Esophagus muscularis mucosa (tissue), 4 donors: ENCODE data around the gene ATRN. TPM values are rescaled to one million over a fixed set of nuclear protein-coding genes. Genes with fewer than 3 reads are reported as not detected.

Experiments used
- DNase-seq: peaks from one replicate; pipeline ENCODE4 v3.0.0-alpha.2; 2017; ENCODE audit errors: extremely low spot score
- H3K27ac ChIP-seq, 4 donors: fragments of 200-600 bp; sonication (generic); replicated peaks in 1 of 4; 1 replicate in 3 of 4; 2 replicates in 1 of 4; pipeline ENCODE4 v1.5.1; 2016 to 2019; ENCODE audit warnings: mild to moderate bottlenecking in 1 of 4
- H3K27me3 ChIP-seq, 4 donors: fragments of 200-600 bp; sonication (generic); one replicate each; pipeline versions ENCODE4 v1.5.1 to v1.6.0; 2016 to 2019
- H3K36me3 ChIP-seq, 4 donors: fragments of 200-600 bp; sonication (generic); one replicate each; pipeline ENCODE4 v1.5.1; 2016 to 2019
- H3K4me1 ChIP-seq, 4 donors: fragments of 200-600 bp; sonication (generic); one replicate each; pipeline ENCODE4 v1.5.1; 2016 to 2019
- H3K4me3 ChIP-seq, 4 donors: fragments of 200-600 bp; sonication (generic); 1 replicate in 2 of 4; 2 replicates in 2 of 4; pipeline ENCODE4 v1.5.1; 2016 to 2019; ENCODE audit warnings: mild to moderate bottlenecking in 4 of 4, moderate library complexity in 1 of 4
- H3K9me3 ChIP-seq, 4 donors: fragments of 200-600 bp; sonication (generic); 1 replicate in 3 of 4; 2 replicates in 1 of 4; pipeline ENCODE4 v1.5.1; 2016 to 2019
- CTCF ChIP-seq, 3 experiments: fragments of 200-600 bp in 2 of 3; fragments of 450-650 bp in 1 of 3; sonication (generic) in 2 of 3; IDR thresholded peaks; one replicate each; pipeline ENCODE4 v1.5.1; 2017 to 2019; ENCODE audit warnings: antibody characterized with exemption in 3 of 3, mild to moderate bottlenecking in 2 of 3, moderate library complexity in 1 of 3
- EP300 ChIP-seq: sonication (generic); formaldehyde crosslinking; IDR thresholded peaks from one replicate; pipeline ENCODE4 v1.6.1; 2017; ENCODE audit warnings: antibody characterized with exemption
- POLR2A ChIP-seq: fragments of 450-650 bp; IDR thresholded peaks from one replicate; pipeline ENCODE4 v1.6.1; 2017; ENCODE audit warnings: antibody characterized with exemption, moderate library complexity, mild to moderate bottlenecking, low read depth
- POLR2AphosphoS5 ChIP-seq, 2 donors: sonication (generic); formaldehyde crosslinking; IDR thresholded peaks; one replicate each; pipeline ENCODE4 v1.6.1; 2017; ENCODE audit warnings: antibody characterized with exemption in 2 of 2
- WGBS: methylation state at CpG from one replicate; pipeline ENCODE4 v1.1.5; 2018; 5-methylcytosine and 5-hydroxymethylcytosine counted together
- intact Hi-C: fragments of 100-400 bp; cut with DNase I; formaldehyde crosslinking; loops from one replicate; pipeline ENCODE4 v1.15.1; 2023
- total RNA-seq, 4 donors: library from RNA; depleted of rRNA; stranded (reverse); fragments of >200 nt; gene quantifications; one replicate each; pipeline versions ENCODE4 v1.1.0 to v1.2.1, GENCODE V29; 2016

Gene ATRN
- total RNA-seq, 4 donors from 2014 or later, result 14.1 to 19.1 (median 18.0) TPM

GRCh38 chr20:3431109-3431508 is 39.7 kb upstream of the ATRN start:
- DNase-seq, result no peak
- no peaks in the 10 kb centered on the region for H3K9me3 ChIP-seq
- no peak overlapping the region for H3K4me3 ChIP-seq
- TF ChIP-seq EP300 (no peak), CTCF (IDR thresholded peaks at IDR 0.05) (no peak), POLR2AphosphoS5 (IDR thresholded peaks at IDR 0.05) (no peak), POLR2A (no peak)
- H3K27ac ChIP-seq, result no peak overlapping the region
- H3K36me3 ChIP-seq, result no peaks in the 10 kb centered on the region
- no peaks in the 10 kb centered on the region for H3K4me1 ChIP-seq
- no peaks in the 10 kb centered on the region for H3K27me3 ChIP-seq
- intact Hi-C loops, result no loop called here
- 94% methylated on average over 4 of the region's 4 CpGs for WGBS

- TF ChIP-seq EP300, result no peak
- no peak for TF ChIP-seq POLR2AphosphoS5 (IDR thresholded peaks at IDR 0.05)
- TF ChIP-seq CTCF (IDR thresholded peaks at IDR 0.05), result no peak
- no peak for TF ChIP-seq POLR2A
- 81% methylated on average over 3 of the region's 3 CpGs for WGBS
- no peak for DNase-seq
- intact Hi-C loops, result no loop called here
- H3K4me1 ChIP-seq, result no peaks in the 10 kb centered on the region
- no peak overlapping the region for H3K4me3 ChIP-seq
- H3K27ac ChIP-seq, result no peak overlapping the region
- no peaks in the 10 kb centered on the region for H3K36me3 ChIP-seq
- no peaks in the 10 kb centered on the region for H3K9me3 ChIP-seq
- no peaks in the 10 kb centered on the region for H3K27me3 ChIP-seq
Measured at GRCh38 chr20:3432844-3433243, 38.0 kb upstream of the ATRN start.

DNA sequence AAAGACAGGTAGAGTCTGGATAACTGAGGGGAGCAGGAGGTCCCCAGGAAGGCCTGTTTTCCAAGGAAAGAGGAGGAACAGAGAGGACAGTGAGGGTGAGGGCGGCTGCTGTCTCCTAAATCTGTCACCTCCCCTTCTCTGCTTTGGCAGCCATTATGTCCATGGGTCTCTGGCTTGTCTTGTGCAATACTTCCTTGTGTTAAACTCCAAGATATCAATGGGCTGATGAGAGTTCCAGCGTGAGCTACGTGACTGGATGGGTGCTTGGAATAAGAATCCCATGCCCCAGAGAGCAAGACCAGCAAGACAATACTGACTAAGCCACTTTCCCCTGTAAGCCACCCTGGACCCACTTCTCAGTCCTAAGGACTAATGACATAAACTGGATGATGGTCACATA is 37.1 kb upstream of the ATRN start:
- Histone ChIP-seq H3K27me3 (no peaks in the 10 kb centered on the region), H3K4me3 (no peak overlapping the region), H3K9me3 (no peaks in the 10 kb centered on the region), H3K27ac (no peak overlapping the region), H3K36me3 (no peaks in the 10 kb centered on the region), H3K4me1 (no peaks in the 10 kb centered on the region)
- TF ChIP-seq EP300, result no peak
- no peak for TF ChIP-seq POLR2A
- no peak for TF ChIP-seq POLR2AphosphoS5 (IDR thresholded peaks at IDR 0.05)
- TF ChIP-seq CTCF (IDR thresholded peaks at IDR 0.05), result no peak
- intact Hi-C loops, result no loop called here
- WGBS, result 89% methylated on average over 3 of the region's 3 CpGs
- DNase-seq, result no peak

DNA sequence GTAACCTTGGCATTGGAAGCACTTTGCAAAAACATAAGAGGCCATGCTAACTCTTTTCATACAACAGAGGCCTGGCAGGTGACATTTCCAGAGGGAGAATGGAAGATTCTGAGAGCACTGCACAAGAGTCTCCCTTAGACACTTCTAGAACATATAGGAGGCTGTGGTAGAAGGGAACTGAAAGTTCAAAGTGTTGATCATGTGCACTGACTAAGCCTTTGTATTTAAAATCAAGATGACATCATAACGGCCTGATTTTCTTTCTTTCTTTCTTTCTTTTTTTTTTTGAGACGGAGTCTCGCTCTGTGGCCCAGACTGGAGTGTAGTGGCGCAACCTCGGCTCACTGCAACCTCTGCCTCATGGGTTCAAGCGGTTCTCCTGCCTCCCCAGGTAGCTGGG is 36.6 kb upstream of the ATRN start:
- no peak for TF ChIP-seq POLR2AphosphoS5 (IDR thresholded peaks at IDR 0.05)
- no peak for TF ChIP-seq EP300
- no peak for TF ChIP-seq CTCF (IDR thresholded peaks at IDR 0.05)
- no peak for TF ChIP-seq POLR2A
- Histone ChIP-seq H3K4me3 (no peak overlapping the region), H3K27me3 (no peaks in the 10 kb centered on the region), H3K4me1 (no peaks in the 10 kb centered on the region), H3K9me3 (no peaks in the 10 kb centered on the region), H3K27ac (no peak overlapping the region), H3K36me3 (no peaks in the 10 kb centered on the region)
- intact Hi-C loops, result no loop called here
- 83% methylated on average over 6 of the region's 6 CpGs for WGBS
- no peak for DNase-seq

DNA sequence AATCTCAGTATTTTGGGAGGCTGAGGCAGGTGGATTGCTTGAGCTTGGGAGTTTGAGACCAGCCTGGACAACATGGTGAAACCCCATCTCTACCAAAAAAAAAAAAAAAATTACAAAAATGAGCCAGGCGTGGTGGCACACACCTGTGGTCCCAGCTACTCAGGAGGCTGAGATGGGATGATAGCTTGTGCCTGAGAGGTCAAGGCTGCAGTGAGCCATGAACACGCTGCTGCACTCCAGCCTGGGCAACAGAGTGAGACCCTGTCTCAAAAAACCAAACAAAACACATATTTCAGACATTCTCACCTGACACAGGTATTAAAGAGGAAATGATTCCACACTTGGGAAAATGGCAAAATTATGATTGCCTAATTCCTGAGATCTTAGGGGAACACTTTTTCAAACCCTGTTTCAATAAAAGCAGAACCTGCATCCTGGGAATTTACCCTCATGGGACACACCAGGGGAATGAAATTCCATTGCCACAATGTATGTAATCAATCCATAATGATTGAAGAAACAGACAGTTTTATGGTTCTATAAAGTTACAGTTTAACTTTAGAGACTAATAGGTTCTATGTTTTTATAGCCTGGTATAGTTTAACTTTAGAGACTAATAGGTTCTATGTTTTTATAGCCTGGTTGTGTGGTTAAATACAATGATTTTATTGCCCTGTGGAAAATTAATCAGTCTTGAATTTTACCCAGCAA is 33.8 kb upstream of the ATRN start:
- Histone ChIP-seq H3K36me3 (no peaks in the 10 kb centered on the region), H3K27me3 (no peaks in the 10 kb centered on the region), H3K4me3 (no peak overlapping the region), H3K27ac (no peak overlapping the region), H3K4me1 (no peaks in the 10 kb centered on the region), H3K9me3 (no peaks in the 10 kb centered on the region)
- no peak for DNase-seq
- intact Hi-C loops, result no loop called here
- TF ChIP-seq EP300 (no peak), CTCF (IDR thresholded peaks at IDR 0.05) (no peak), POLR2A (no peak), POLR2AphosphoS5 (IDR thresholded peaks at IDR 0.05) (no peak)
- 65% methylated on average over 2 of the region's 2 CpGs for WGBS
